Measurements from ENCODE around the gene STH. TPM values are rescaled to one million over a fixed set of nuclear protein-coding genes. Genes with fewer than 3 reads are reported as not detected.
A peak's percentile ranks its signal among the peaks of the same experiment; 100 is the strongest.

Gene STH
- total and polyA plus RNA-seq, 2 of the 4 experiments (the other 2 are of a cell fraction) = not detected

DNA sequence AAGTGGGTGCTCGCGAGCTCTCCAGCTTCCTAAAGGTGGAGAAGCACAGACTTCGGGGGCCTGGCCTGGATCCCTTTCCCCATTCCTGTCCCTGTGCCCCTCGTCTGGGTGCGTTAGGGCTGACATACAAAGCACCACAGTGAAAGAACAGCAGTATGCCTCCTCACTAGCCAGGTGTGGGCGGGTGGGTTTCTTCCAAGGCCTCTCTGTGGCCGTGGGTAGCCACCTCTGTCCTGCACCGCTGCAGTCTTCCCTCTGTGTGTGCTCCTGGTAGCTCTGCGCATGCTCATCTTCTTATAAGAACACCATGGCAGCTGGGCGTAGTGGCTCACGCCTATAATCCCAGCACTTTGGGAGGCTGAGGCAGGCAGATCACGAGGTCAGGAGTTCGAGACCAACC lies 1.9 kb upstream of the STH start:
- H4K20me1 ChIP-seq (ENCODE audit: insufficient read depth, low read length) = no peaks in the 10 kb centered on the region

More for the DNA sequence above, 1.9 kb upstream of the STH start:
- Histone ChIP-seq H3K18ac (ENCODE audit: low read depth, low read length) (no peak overlapping the region), H3K4me3 (ENCODE audit: insufficient read depth, low read depth, low read length) (no peak overlapping the region), H2AK5ac (ENCODE audit: low read depth, low read length) (no peak overlapping the region), H2BK120ac (ENCODE audit: low read depth, low read length) (no peak overlapping the region), H4K8ac (ENCODE audit: low read depth in 2 of 2, low read length in 2 of 2) (no peak overlapping the region), H3K4me2 (ENCODE audit: low read depth, low read length) (no peak overlapping the region), H2BK5ac (ENCODE audit: low read depth, low read length, poor library complexity, severe bottlenecking) (no peak overlapping the region), H3K56ac (ENCODE audit: extremely low read depth, insufficient read depth, low read length) (no peak overlapping the region), H2BK20ac (ENCODE audit: low read depth, low read length) (no peak overlapping the region), H2AK9ac (replicated peaks; ENCODE audit: low read depth, low read length, poor library complexity) (peak overlapping the region; percentile 42), H3K23ac (ENCODE audit: low read depth, low read length) (no peak overlapping the region), H4K91ac (ENCODE audit: insufficient read depth, low read depth, low read length) (no peak overlapping the region), H3K4ac (ENCODE audit: low read depth, low read length) (no peak overlapping the region), H3K9ac (ENCODE audit: low read depth, low read length) (no peak overlapping the region), H4K5ac (ENCODE audit: low read depth, low read length) (no peak overlapping the region), H3K36me3 (ENCODE audit: control insufficient read depth, insufficient read depth, low read length) (no peaks in the 10 kb centered on the region), H3K9me1 (ENCODE audit: insufficient read depth, low read length) (no peaks in the 10 kb centered on the region), H2AFZ (replicated peaks; ENCODE audit: low read length, poor library complexity) (peak overlapping the region; percentile 6), H3K27ac (ENCODE audit: insufficient read depth, low read length) (no peak overlapping the region), H2BK15ac (ENCODE audit: low read depth, low read length) (no peak overlapping the region), H3K9me3 (ENCODE audit: control insufficient read depth, insufficient read depth, low read length) (no peaks in the 10 kb centered on the region), H3K27me3 (ENCODE audit: control insufficient read depth, insufficient read depth, low read length) (peaks cover 12% of the 10 kb centered on the region; the same call in 1 of the 2 replicates), H3K4me1 (ENCODE audit: control insufficient read depth, insufficient read depth, low read length) (peaks cover 2% of the 10 kb centered on the region; the same call in 1 of the 2 replicates), H3K79me1 (ENCODE audit: low read depth in 1 of 2, low read length in 2 of 2) (no peaks in the 10 kb centered on the region), H3K14ac (replicated peaks; ENCODE audit: low read depth, low read length) (no peak overlapping the region)
- WGBS, 2 experiments (ENCODE audit: extremely low coverage in 2 of 2, insufficient read length in 1 of 2) = 88% methylated on average over 5 of the region's 13 CpGs; no CpG with 5 or more reads in 1 of the 2 experiments
- DNase-seq (no peak), ATAC-seq (ENCODE audit: low read depth) (no peak)
- dilution Hi-C loops (cut with HindIII; ENCODE audit: low sequenced_read_pairs, unreplicated experiment) = no loop called here
- in situ Hi-C loops (cut with MboI; ENCODE audit: low sequenced_read_pairs) = no loop called here
- ChIA-PET CTCF (interaction anchor here (0.5 kb wide), 1 partner anchor 369 kb away, joined by 8 read pairs; no protein-coding TSS in a partner anchor), POLR2A (ENCODE audit: unreplicated experiment) (no interaction called here)
- no TSS peak for BruUV-seq (replicated peaks)
- no peak for TF ChIP-seq RCOR1 (IDR thresholded peaks at IDR 0.05; ENCODE audit: insufficient replicate concordance, low read length)
- TF ChIP-seq, protein P1, sequence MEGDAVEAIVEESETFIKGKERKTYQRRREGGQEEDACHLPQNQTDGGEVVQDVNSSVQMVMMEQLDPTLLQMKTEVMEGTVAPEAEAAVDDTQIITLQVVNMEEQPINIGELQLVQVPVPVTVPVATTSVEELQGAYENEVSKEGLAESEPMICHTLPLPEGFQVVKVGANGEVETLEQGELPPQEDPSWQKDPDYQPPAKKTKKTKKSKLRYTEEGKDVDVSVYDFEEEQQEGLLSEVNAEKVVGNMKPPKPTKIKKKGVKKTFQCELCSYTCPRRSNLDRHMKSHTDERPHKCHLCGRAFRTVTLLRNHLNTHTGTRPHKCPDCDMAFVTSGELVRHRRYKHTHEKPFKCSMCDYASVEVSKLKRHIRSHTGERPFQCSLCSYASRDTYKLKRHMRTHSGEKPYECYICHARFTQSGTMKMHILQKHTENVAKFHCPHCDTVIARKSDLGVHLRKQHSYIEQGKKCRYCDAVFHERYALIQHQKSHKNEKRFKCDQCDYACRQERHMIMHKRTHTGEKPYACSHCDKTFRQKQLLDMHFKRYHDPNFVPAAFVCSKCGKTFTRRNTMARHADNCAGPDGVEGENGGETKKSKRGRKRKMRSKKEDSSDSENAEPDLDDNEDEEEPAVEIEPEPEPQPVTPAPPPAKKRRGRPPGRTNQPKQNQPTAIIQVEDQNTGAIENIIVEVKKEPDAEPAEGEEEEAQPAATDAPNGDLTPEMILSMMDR (conservative IDR thresholded peaks at IDR 0.05; ENCODE audit: low read depth, low read length) = no peak
- intact Hi-C loops (cut with micrococcal nuclease) = no loop called here

Measured in IMR-90 (cell line).